Measurements from ENCODE around the gene DDX11.
"Not testable (repeated sequence)": the region's sequence is repeated elsewhere in the genome, so short reads cannot be mapped to it uniquely, and the experiment has no call there.

Gene DDX11

DNA sequence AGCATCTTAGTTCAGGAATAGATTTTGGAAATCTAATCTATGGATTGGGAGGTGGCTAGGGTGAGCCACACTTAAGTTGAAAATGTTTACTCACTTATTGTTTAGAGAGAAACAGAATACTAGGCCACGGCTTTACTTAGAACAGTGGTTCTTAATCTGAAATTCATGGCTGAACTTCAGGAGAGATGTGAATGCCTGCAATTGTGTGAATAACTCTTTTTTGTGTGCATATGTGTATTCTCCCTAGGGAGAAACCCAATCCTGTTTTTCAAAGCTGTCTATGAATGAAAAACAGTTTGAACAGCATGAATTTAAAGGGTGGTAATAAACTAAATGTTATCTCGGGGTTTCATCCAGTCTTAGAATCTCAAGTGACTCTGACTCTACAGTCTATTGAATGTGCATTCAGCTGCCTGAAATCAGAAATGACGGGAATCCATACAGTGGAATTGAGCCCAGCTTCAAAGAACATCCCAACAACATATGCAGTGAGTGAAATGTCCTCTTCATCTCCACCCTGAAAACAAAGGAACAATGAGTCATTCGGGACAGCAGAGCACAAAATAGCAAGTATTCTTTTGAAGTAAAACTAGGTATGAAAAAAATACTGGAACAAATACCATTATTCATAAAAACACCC lies 53.7 kb downstream of the DDX11 start:
- not testable (repeated sequence) for DNase-seq

DNA sequence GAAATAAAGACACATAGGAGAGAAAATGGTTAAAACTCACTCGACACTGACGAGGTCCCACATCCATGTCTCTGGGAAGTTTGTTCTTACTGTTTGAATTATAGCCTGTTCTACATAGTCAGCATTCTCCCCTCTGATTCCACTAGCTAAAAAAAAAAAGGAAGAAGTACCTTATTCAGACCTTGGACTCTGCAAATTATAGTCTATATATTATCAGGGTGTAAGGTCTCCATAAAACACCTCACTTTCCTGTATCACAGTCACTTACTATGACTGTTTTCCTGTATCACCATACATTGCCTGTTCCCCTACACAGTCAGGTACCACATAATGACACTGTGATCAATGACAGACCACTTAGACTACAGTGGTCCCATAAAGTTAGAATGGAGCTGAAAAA lies 62.9 kb downstream of the DDX11 start:
- DNase-seq = not testable (repeated sequence)

DNA sequence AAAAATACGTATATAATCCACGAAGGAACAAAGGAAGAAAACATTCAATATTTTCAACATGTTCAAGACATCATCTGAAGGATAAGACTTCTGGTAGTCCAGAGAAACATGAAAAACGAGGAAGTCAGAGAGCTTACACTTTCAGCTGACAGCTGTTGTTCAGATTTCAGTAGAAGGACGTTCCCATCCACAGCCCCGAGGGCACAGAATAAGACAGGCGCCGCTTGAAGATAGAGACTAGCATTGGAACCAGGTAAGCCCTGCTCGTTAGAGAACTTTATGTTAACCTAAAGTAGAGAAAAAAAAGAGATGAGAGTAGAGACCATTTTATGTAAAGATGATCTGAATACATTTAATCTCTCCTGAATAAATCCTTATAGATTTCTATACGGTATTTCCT lies 71.1 kb downstream of the DDX11 start:
- peak; percentile 8 for DNase-seq

DNA sequence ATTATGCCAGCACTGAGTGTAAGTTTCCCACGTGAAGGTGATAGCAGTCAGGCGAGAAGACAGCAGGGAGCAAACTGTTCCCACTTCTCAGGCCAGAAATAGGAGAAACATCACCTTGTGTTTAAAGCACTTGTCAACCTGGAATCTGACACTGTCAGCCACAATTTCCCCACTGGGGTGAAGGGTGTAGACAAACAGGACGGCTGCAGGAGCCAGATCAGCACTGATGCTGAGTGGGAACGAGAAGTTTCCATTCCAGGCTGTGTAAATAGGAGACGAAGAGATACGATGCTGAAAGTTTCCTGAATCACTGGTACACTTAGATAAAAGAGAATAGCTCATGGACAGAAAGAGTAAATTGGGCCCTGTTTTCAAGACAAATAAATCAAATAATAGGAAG lies 71.6 kb downstream of the DDX11 start:
- not testable (repeated sequence) for DNase-seq

GRCh38 chr12:31147415-31147814 lies 73.8 kb downstream of the DDX11 start:
- DNase-seq = not testable (repeated sequence)

- not testable (repeated sequence) for DNase-seq
These were observed 77.1 kb downstream of the DDX11 start for GRCh38 chr12:31150766-31151165.
